CD4-positive, alpha-beta T cell (primary cell): ENCODE data around the gene TM4SF18. TPM values are rescaled to one million over a fixed set of nuclear protein-coding genes. Genes with fewer than 3 reads are reported as not detected.
A peak's percentile ranks its signal among the peaks of the same experiment; 100 is the strongest.

Experiments
- ATAC-seq: fragments of 200-7000 bp; cut with Tn5 transposase; one replicate; pipeline ENCODE4 v1.10.0; 2022; ENCODE audit warnings: mild to moderate bottlenecking; ENCODE audit not compliant: poor library complexity
- CTCF ChIA-PET: fragments of 350-600 bp; sonication (Branson Sonifier 250); formaldehyde crosslinking; loops from one replicate; lab custom pipeline; 2021; ENCODE audit warnings: antibody characterized with exemption, inconsistent platforms; lab: Charles Lee
- POLR2A ChIA-PET: fragments of 350-600 bp; sonication (Branson Sonifier 250); formaldehyde crosslinking; loops from one replicate; lab custom pipeline; 2021; ENCODE audit warnings: antibody characterized with exemption, inconsistent platforms; lab: Charles Lee
- DNase-seq, 14 experiments: peaks; one replicate each; pipeline ENCODE4 v3.0.0-alpha.2; 2013 to 2020; ENCODE audit warnings: mixed read lengths in 2 of 14
- H3K27ac ChIP-seq, 2 donors: one replicate each; pipeline versions ENCODE4 v1.5.1 to v1.7.0; 2013; ENCODE audit warnings: low read length in 2 of 2, low read depth in 1 of 2, mild to moderate bottlenecking in 1 of 2
- H3K27me3 ChIP-seq, 2 experiments: 1 replicate in 1 of 2; 2 replicates in 1 of 2; pipeline versions ENCODE4 v1.6.1 to v1.7.0; 2013; ENCODE audit warnings: low read length in 2 of 2, control low read depth in 1 of 2, mild to moderate bottlenecking in 1 of 2, moderate library complexity in 1 of 2; ENCODE audit not compliant: insufficient read depth in 2 of 2, control insufficient read depth in 1 of 2
- H3K36me3 ChIP-seq: one replicate; pipeline ENCODE4 v1.6.1; 2013; ENCODE audit warnings: low read length, control low read depth; ENCODE audit not compliant: insufficient read depth
- H3K4me1 ChIP-seq: one replicate; pipeline ENCODE4 v1.6.1; 2013; ENCODE audit warnings: low read length, control low read depth; ENCODE audit not compliant: insufficient read depth
- H3K4me3 ChIP-seq: one replicate; pipeline ENCODE4 v1.5.1; 2013; ENCODE audit warnings: mild to moderate bottlenecking, low read length, moderate library complexity
- H3K9me3 ChIP-seq, 2 experiments: 1 replicate in 1 of 2; 2 replicates in 1 of 2; pipeline versions ENCODE4 v1.6.1 to v1.7.0; 2013; ENCODE audit warnings: low read length in 2 of 2, mild to moderate bottlenecking in 2 of 2, control low read depth in 1 of 2, moderate library complexity in 1 of 2; ENCODE audit not compliant: control insufficient read depth in 1 of 2, insufficient read depth in 1 of 2
- H3K27ac Mint-ChIP-seq: one replicate; pipeline ENCODE4 v1.8.0; 2020; ENCODE audit warnings: mixed read lengths
- H3K27me3 Mint-ChIP-seq: one replicate; pipeline ENCODE4 v1.8.0; 2021; ENCODE audit warnings: mixed read lengths
- H3K36me3 Mint-ChIP-seq: one replicate; pipeline ENCODE4 v1.8.0; 2021; ENCODE audit warnings: low read depth, mixed read lengths
- H3K4me1 Mint-ChIP-seq: one replicate; pipeline ENCODE4 v1.8.0; 2021; ENCODE audit warnings: low read depth, mixed read lengths
- H3K4me3 Mint-ChIP-seq: one replicate; pipeline ENCODE4 v1.8.0; 2020; ENCODE audit warnings: mild to moderate bottlenecking, mixed read lengths
- H3K9me3 Mint-ChIP-seq: one replicate; pipeline ENCODE4 v1.8.0; 2020; ENCODE audit warnings: mixed read lengths
- intact Hi-C, 2 experiments: fragments of 100-400 bp; cut with DNase I in 1 of 2; cut with micrococcal nuclease in 1 of 2; formaldehyde crosslinking; loops; one replicate each; pipeline versions ENCODE4 v1.15.1 to v1.9.0; 2023 to 2025; cut with DNase I, micrococcal nuclease
- total RNA-seq, 174 experiments: library from RNA in 2 of 174; stranded (reverse) in 2 of 174; gene quantifications; one replicate each; pipeline ENCODE4 v1.2.3 and lab custom pipeline; 2021 to 2026
- TF ChIP-seq, protein P1 (sequence below): fragments of 200-600 bp; IDR thresholded peaks from one replicate; pipeline ENCODE4 v1.8.0; 2022; ENCODE audit warnings: antibody characterized with exemption, mild to moderate bottlenecking

The TM4SF18 gene
- total RNA-seq, 2 experiments from 2014 or later, result not detected

DNA sequence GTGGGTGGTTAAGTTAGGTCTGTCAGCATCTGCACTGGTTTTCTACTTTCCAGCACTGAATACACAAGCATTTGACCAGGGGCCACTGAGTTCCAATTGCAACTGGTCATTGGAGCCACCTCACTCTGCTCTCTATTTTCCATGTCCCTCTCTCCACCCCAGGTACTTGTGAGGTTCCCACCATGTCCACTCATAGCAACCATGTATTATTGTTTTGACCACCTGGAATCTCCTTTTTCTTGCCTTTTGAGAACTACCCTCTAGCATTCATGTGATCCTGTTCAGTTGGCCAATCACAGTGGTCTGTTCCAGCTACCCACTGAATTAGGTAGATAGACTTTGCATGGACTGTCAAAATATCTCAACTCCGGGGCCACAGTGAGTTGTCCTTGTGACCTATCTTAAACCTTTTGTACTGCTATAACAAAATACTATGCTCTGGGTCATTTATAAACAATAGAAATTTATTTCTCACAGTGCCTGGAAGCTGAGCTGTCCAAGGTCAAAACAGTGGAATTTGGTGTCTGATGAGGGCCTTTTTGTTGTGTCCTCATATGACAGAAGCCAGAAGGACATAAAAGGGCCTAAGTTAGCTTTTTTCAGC is 20.2 kb upstream of the TM4SF18 start:
- Histone ChIP-seq H3K4me3 (no peak overlapping the region), H3K4me1 (no peaks in the 10 kb centered on the region), H3K36me3 (no peaks in the 10 kb centered on the region), H3K27ac (no peak overlapping the region), H3K9me3 (peaks cover 0 to 4% of the 10 kb centered on the region in 2 experiments), H3K27me3 (no peaks in the 10 kb centered on the region)
- DNase-seq, result no peak
- no peak overlapping the region for H3K4me3 Mint-ChIP-seq
- H3K27me3 Mint-ChIP-seq, result peaks cover 9% of the 10 kb centered on the region
- ChIA-PET CTCF (interaction anchor here (0.6 kb wide), 1 partner anchor 375 kb away, joined by 3 read pairs; no protein-coding TSS in a partner anchor), POLR2A (no interaction called here)
- intact Hi-C loops, result no loop called here
- H3K9me3 Mint-ChIP-seq, result no peaks in the 10 kb centered on the region
- no peaks in the 10 kb centered on the region for H3K4me1 Mint-ChIP-seq
- no peak overlapping the region for H3K27ac Mint-ChIP-seq
- no peak for ATAC-seq
- no peaks in the 10 kb centered on the region for H3K36me3 Mint-ChIP-seq
- TF ChIP-seq, protein P1, sequence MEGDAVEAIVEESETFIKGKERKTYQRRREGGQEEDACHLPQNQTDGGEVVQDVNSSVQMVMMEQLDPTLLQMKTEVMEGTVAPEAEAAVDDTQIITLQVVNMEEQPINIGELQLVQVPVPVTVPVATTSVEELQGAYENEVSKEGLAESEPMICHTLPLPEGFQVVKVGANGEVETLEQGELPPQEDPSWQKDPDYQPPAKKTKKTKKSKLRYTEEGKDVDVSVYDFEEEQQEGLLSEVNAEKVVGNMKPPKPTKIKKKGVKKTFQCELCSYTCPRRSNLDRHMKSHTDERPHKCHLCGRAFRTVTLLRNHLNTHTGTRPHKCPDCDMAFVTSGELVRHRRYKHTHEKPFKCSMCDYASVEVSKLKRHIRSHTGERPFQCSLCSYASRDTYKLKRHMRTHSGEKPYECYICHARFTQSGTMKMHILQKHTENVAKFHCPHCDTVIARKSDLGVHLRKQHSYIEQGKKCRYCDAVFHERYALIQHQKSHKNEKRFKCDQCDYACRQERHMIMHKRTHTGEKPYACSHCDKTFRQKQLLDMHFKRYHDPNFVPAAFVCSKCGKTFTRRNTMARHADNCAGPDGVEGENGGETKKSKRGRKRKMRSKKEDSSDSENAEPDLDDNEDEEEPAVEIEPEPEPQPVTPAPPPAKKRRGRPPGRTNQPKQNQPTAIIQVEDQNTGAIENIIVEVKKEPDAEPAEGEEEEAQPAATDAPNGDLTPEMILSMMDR, result no peak

DNA sequence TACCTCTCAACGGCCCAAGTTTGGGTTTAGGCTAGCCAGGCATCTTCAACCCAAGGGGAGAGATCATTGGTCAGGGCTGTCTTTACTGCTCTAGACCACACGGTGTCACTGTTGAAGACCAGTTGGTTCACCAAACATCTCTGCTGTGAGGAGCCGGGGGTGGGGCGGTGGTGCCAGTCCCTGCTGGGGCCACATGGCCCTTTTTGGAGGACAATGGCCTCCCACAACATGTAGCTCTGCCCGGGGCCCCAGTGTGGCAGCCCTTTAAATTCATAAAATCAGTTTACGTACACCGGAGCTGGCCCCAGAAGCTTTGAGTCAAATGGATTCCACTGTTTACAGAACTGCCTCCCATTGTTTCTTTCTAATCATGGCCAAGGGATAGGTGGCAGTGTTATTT is 19.1 kb upstream of the TM4SF18 start:
- TF ChIP-seq, protein P1, result peak; percentile 29
- H3K9me3 Mint-ChIP-seq, result no peaks in the 10 kb centered on the region
- no peaks in the 10 kb centered on the region for H3K36me3 Mint-ChIP-seq
- Histone ChIP-seq H3K9me3 (peaks cover 0 to 4% of the 10 kb centered on the region in 2 experiments), H3K4me3 (no peak overlapping the region), H3K4me1 (no peaks in the 10 kb centered on the region), H3K27ac (no peak overlapping the region), H3K27me3 (peaks cover 0 to 4% of the 10 kb centered on the region in 2 experiments), H3K36me3 (no peaks in the 10 kb centered on the region)
- ChIA-PET CTCF (no interaction called here), POLR2A (no interaction called here)
- DNase-seq (peak in 4 of 14 experiments; percentile 1 to 43 (median 23)), ATAC-seq (no peak)
- H3K4me1 Mint-ChIP-seq, result no peaks in the 10 kb centered on the region
- intact Hi-C loops, result no loop called here
- peaks cover 15% of the 10 kb centered on the region for H3K27me3 Mint-ChIP-seq
- no peak overlapping the region for H3K27ac Mint-ChIP-seq
- no peak overlapping the region for H3K4me3 Mint-ChIP-seq

DNA sequence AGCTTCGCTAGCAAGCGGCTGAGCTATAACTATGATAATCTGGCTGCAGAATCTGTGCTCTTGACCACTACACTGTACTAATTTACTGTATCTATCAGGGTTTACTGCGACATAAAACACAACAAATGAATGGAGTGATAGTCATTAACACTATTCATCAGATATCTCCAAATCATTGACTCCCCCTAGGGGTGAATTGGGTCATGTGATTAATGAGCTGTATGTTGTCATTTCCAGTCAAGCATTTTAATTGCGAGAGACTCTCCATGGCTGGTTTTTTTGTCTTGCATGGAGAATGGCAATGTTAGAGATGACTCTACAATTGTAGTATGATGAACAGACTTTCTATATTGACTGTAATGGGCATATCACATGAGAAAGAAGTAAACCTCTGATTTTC is 10.5 kb upstream of the TM4SF18 start:
- no peak overlapping the region for H3K27ac Mint-ChIP-seq
- intact Hi-C loops, result no loop called here
- peaks cover 40% of the 10 kb centered on the region for H3K27me3 Mint-ChIP-seq
- DNase-seq, result peak in 1 of 14 experiments; percentile 11
- POLR2A ChIA-PET, result no interaction called here
- H3K36me3 ChIP-seq, result no peaks in the 10 kb centered on the region
- no peaks in the 10 kb centered on the region for H3K9me3 ChIP-seq
- TF ChIP-seq, protein P1, result no peak
- no peak overlapping the region for H3K4me3 ChIP-seq
- no peaks in the 10 kb centered on the region for H3K4me1 ChIP-seq
- no peak for ATAC-seq
- CTCF ChIA-PET, result no interaction called here
- peaks cover 9 to 18% of the 10 kb centered on the region in 2 experiments for H3K27me3 ChIP-seq
- H3K4me3 Mint-ChIP-seq, result no peak overlapping the region
- no peak overlapping the region for H3K27ac ChIP-seq
- no peaks in the 10 kb centered on the region for H3K36me3 Mint-ChIP-seq
- no peaks in the 10 kb centered on the region for H3K9me3 Mint-ChIP-seq
- no peaks in the 10 kb centered on the region for H3K4me1 Mint-ChIP-seq
